HepG2 (cell line): ENCODE measurements around the gene ADH1C. TPM values are rescaled to one million over a fixed set of nuclear protein-coding genes. Genes with fewer than 3 reads are reported as not detected.

Experiments
- ATAC-seq: fragments of 200-7000 bp; cut with Tn5 transposase; 3 replicates; pipeline ENCODE4 v1.9.1; 2020; ENCODE audit warnings: mild to moderate bottlenecking, moderate library complexity
- BruUV-seq: library from RNA; stranded (reverse); fragments of 400-500 nt; replicated peaks from 2 replicates; lab custom pipeline; 2021; lab: Mats Ljungman, UMichigan
- CTCF ChIA-PET: fragments of 300-600 bp; formaldehyde crosslinking; extraction: SDS; loops from one replicate; lab custom pipeline; 2021; ENCODE audit warnings: low total read pairs, inconsistent platforms, low intra/inter-chr PET ratio; lab: Yijun Ruan, JAX
- POLR2A ChIA-PET: fragments of 350-600 bp; sonication (Branson Sonifier 250); formaldehyde crosslinking; loops from one replicate; lab custom pipeline; 2020; ENCODE audit warnings: antibody characterized with exemption, inconsistent platforms; lab: Yijun Ruan, JAX
- DNase-seq: peaks from one replicate; pipeline ENCODE4 v3.0.0-alpha.2; 2015; ENCODE audit warnings: low spot score
- FAIRE-seq: peaks from 3 replicates; lab custom pipeline; 2011; peaks lifted over from hg19 to GRCh38; lab: Jason Lieb, UNC
- H2AFZ ChIP-seq: one replicate; pipeline ENCODE4 v1.6.1; 2011; ENCODE audit warnings: low read length, inconsistent platforms
- H3K27ac ChIP-seq: fragments of 300-600 bp; 3 replicates; pipeline ENCODE4 v1.8.0; 2011; ENCODE audit warnings: mixed run types, mild to moderate bottlenecking, mixed read lengths, low read length, inconsistent platforms; ENCODE audit not compliant: insufficient read depth; ENCODE audit errors: extremely low read length
- H3K27me3 ChIP-seq, 2 experiments: fragments of 200-600 bp in 1 of 2; 2 replicates in 1 of 2; 3 replicates in 1 of 2; pipeline versions ENCODE4 v1.6.0 to v1.8.0; 2011; ENCODE audit warnings: low read length in 2 of 2, mild to moderate bottlenecking in 2 of 2, moderate library complexity in 2 of 2, inconsistent platforms in 1 of 2; ENCODE audit not compliant: insufficient read depth in 2 of 2, control insufficient read depth in 1 of 2
- H3K36me3 ChIP-seq, 2 experiments: fragments of 200-600 bp in 1 of 2; replicated peaks in 1 of 2; 2 replicates in 1 of 2; 3 replicates in 1 of 2; pipeline versions ENCODE4 v1.5.1 to v1.8.0; 2011; ENCODE audit warnings: low read length in 2 of 2, inconsistent platforms in 1 of 2; ENCODE audit not compliant: insufficient read depth in 2 of 2, control insufficient read depth in 1 of 2
- H3K4me1 ChIP-seq: 2 replicates; pipeline ENCODE4 v1.5.1; 2012; ENCODE audit warnings: low read length, inconsistent platforms; ENCODE audit not compliant: insufficient read depth
- H3K4me2 ChIP-seq: 2 replicates; pipeline ENCODE4 v1.6.0; 2011; ENCODE audit warnings: low read depth, low read length, inconsistent platforms
- H3K4me3 ChIP-seq, 3 experiments: fragments of 200-600 bp in 1 of 3; sonication (generic), shearing (Covaris generic) in 1 of 3; replicated peaks in 1 of 3; 2 replicates each; pipeline ENCODE4 v1.5.1; 2011 to 2016; ENCODE audit warnings: low read length in 3 of 3, inconsistent platforms in 2 of 3, low read depth in 2 of 3, mild to moderate bottlenecking in 2 of 3, control low read depth in 1 of 3, mixed read lengths in 1 of 3; ENCODE audit not compliant: insufficient read depth in 1 of 3
- H3K79me2 ChIP-seq: one replicate; pipeline ENCODE4 v1.6.1; 2011; ENCODE audit warnings: low read length, inconsistent platforms; ENCODE audit not compliant: insufficient read depth
- H3K9ac ChIP-seq: 2 replicates; pipeline ENCODE4 v1.6.0; 2011; ENCODE audit warnings: mild to moderate bottlenecking, low read depth, low read length, inconsistent platforms; ENCODE audit not compliant: insufficient read depth
- H3K9me3 ChIP-seq: 2 replicates; pipeline ENCODE4 v1.5.1; 2012; ENCODE audit warnings: mild to moderate bottlenecking, low read length
- H4K20me1 ChIP-seq: 2 replicates; pipeline ENCODE4 v1.6.0; 2011; ENCODE audit warnings: inconsistent platforms, mild to moderate bottlenecking, low read length, moderate library complexity; ENCODE audit not compliant: insufficient read depth
- ATAD3A ChIP-seq: sonication (generic); formaldehyde crosslinking; IDR thresholded peaks from 2 replicates; pipeline ENCODE4 v1.4.0; 2020; ENCODE audit warnings: missing genetic modification reagents
- GATAD2A ChIP-seq: IDR thresholded peaks from 2 replicates; pipeline ENCODE4 v1.6.1; 2016
- HDAC1 ChIP-seq: sonication (generic); formaldehyde crosslinking; IDR thresholded peaks from 2 replicates; pipeline ENCODE4 v1.5.1; 2020; ENCODE audit warnings: mild to moderate bottlenecking, missing genetic modification reagents
- KAT2B ChIP-seq: fragments of 150-350 bp; IDR thresholded peaks from 2 replicates; pipeline ENCODE4 v1.6.1; 2014; ENCODE audit warnings: low read depth, low read length, borderline replicate concordance
- ONECUT2 ChIP-seq: sonication (generic); formaldehyde crosslinking; IDR thresholded peaks from 2 replicates; pipeline ENCODE4 v1.4.0; 2020; ENCODE audit warnings: missing genetic modification reagents
- RBFOX2 ChIP-seq: fragments of 200-400 bp; formaldehyde crosslinking; IDR thresholded peaks from 2 replicates; pipeline ENCODE4 v1.6.1; 2017; ENCODE audit warnings: low read depth, mild to moderate bottlenecking, low read length
- RBM22 ChIP-seq: fragments of 200-400 bp; formaldehyde crosslinking; optimal IDR thresholded peaks from 2 replicates; pipeline ENCODE3; 2017; ENCODE audit warnings: mild to moderate bottlenecking, low read length, moderate library complexity
- ZFP36 ChIP-seq: fragments of 150-350 bp; IDR thresholded peaks from 2 replicates; pipeline ENCODE4 v1.6.1; 2018; ENCODE audit warnings: borderline replicate concordance, low read length, low read depth; ENCODE audit not compliant: partially characterized antibody
- ZMYM4 ChIP-seq: sonication (generic); formaldehyde crosslinking; IDR thresholded peaks from 2 replicates; pipeline ENCODE4 v1.8.1; 2023; ENCODE audit warnings: mild to moderate bottlenecking, missing genetic modification reagents
- ZNF224 ChIP-seq: sonication (generic); formaldehyde crosslinking; IDR thresholded peaks from 2 replicates; pipeline ENCODE4 v1.5.0; 2020; ENCODE audit warnings: mild to moderate bottlenecking, missing genetic modification reagents
- ZNF441 ChIP-seq: sonication (generic); formaldehyde crosslinking; IDR thresholded peaks from 2 replicates; pipeline ENCODE4 v1.7.0; 2021; ENCODE audit warnings: missing genetic modification reagents, borderline replicate concordance
- WGBS: methylation state at CpG from one replicate; pipeline ENCODE4 v1.1.6; 2017; ENCODE audit warnings: low lambda C conversion rate; 5-methylcytosine and 5-hydroxymethylcytosine counted together
- in situ Hi-C: cut with HindIII; loops from 2 replicates; pipeline ENCODE4 v1.10.0; 2017; ENCODE audit warnings: low pct_unique_long_range_greater_than_20kb; ENCODE audit not compliant: extremely low pct_ligation_motif_present
- intact Hi-C: fragments of 100-400 bp; cut with micrococcal nuclease; formaldehyde crosslinking; loops from one replicate; pipeline ENCODE4 v1.10.0; 2022; ENCODE audit not compliant: unreplicated experiment
- polyA plus RNA-seq, 8 experiments: library from polyadenylated mRNA; depleted of rRNA in 3 of 8; stranded (reverse) in 7 of 8; unstranded in 1 of 8; fragments of >200 nt; fragmentation: Illumina TruSeq in 4 of 8; extraction: Trizol in 4 of 8; gene quantifications; 2 replicates each; pipeline versions ENCODE4 v1.2.1 to v1.2.3, GENCODE V29; 2011 to 2016; ENCODE audit warnings: low read depth in 4 of 8, missing spikeins in 1 of 8, mixed read lengths in 1 of 8; ENCODE audit not compliant: insufficient read depth in 1 of 8
- total RNA-seq, 5 experiments: library from RNA; depleted of rRNA; stranded (reverse); fragments of >200 nt; fragmentation: Illumina TruSeq; extraction: Trizol; gene quantifications; 2 replicates each; pipeline ENCODE4 v1.2.3, GENCODE V29; 2016; ENCODE audit warnings: low read depth in 1 of 5

The ADH1C gene
- total and polyA plus RNA-seq, 2 of the 13 experiments (the other 11 are each of a cell fraction or from before 2014, with no cell fraction given) = not detected

DNA sequence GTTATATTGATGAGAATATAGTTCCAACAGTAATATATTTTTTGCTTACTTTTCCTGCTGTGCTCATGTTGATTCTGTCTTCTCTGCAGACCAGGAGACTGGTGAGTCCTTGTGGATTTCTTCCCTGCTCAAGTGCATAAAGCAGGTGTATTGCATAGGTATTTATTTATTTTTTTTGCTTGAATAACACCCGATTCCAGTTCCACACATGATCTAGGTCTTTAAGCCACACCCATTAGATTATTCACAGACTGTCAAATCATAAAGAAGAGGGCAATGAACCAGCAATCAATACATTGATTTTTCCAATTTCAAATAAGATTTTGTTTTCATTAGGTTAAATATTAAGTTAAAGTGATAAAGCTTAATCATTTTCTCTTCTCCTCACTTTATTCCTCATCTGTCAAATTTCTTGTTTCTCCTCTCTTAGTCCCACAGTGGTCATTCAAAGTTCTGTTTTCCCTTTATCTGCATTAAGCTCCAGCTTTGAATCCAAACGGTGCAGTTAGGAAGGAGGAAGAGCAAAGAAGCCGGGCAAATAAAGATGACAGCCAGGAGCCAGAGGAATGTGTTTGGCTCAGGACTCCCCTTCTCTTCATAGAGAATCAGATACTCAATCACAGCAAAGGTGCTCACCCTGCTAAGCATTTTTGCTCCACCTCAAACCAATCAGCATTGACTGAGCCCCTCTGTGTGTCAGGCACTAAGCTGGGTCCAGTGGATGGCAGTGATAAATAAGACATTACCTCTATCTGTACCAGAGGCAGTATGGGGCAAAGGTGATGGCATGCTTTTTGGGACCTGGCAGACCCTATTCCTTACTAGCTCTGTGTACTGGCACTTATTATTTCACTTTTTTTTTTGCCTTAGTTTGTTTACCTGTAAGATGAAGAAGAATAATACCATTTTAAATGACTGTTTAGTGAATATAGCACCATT, 61.4 kb downstream of the ADH1C start, which contains the start of gene ADH1A:
Gene ADH1A, minus strand, starts transcription at position 138 of the 939 bp plus-strand sequence. Its CDS starts 71 bp downstream, at position 67.
- Histone ChIP-seq H3K27ac (no peak within 1 kb of the TSS), H3K9ac (no peak within 1 kb of the TSS), H3K4me2 (no peak within 1 kb of the TSS), H3K27me3 (no peaks in the 10 kb centered on the region), H2AFZ (no peak within 1 kb of the TSS), H3K9me3 (peaks cover 6% of the 10 kb centered on the region; the same call in 1 of the 2 replicates), H3K4me3 (no peak within 1 kb of the TSS), H3K4me1 (peaks cover 14% of the 10 kb centered on the region; the same call in 1 of the 2 replicates)
- intact Hi-C loops = no loop called here
- ATAC-seq (peak; percentile 77), DNase-seq (no peak)
- no TSS peak for BruUV-seq
- WGBS = 2% methylated on average over 3 of the region's 3 CpGs
- in situ Hi-C loops = no loop called here
- ChIA-PET POLR2A (no interaction called here), CTCF (no interaction called here)
- TF ChIP-seq HDAC1 (CRISPR knock-in tag) = 0 out of 2 replicates have a peak, but pooled peaks have one; percentile 11
- no peak for TF ChIP-seq ZNF441 (CRISPR knock-in tag)
- TF ChIP-seq ATAD3A (CRISPR knock-in tag) = no peak
- no peak for TF ChIP-seq ZFP36
- TF ChIP-seq ZNF224 (CRISPR knock-in tag) = no peak
- TF ChIP-seq RBM22 = no peak
- peak; percentile 45; the same call in 1 of the 2 replicates for TF ChIP-seq GATAD2A
- no peak for TF ChIP-seq RBFOX2
- peak; percentile 97 for TF ChIP-seq KAT2B
- 0 out of 2 replicates have a peak, but pooled peaks have one; percentile 25 for TF ChIP-seq ZMYM4 (CRISPR knock-in tag)
- peak; percentile 88 for TF ChIP-seq ONECUT2 (CRISPR knock-in tag)
- TF ChIP-seq, all 625 proteins: peak for 5
- no peaks in the 10 kb centered on the region for H4K20me1 ChIP-seq
- H3K36me3 ChIP-seq = no peaks in the 10 kb centered on the region
- H3K79me2 ChIP-seq = no peaks in the 10 kb centered on the region
- FAIRE-seq = no peak

Other genes with a start within 250 kb of the ADH1C start
- gene ADH4, start 208.4 kb downstream of the ADH1C start, total RNA-seq (2016; rRNA removed; fragmentation: Illumina TruSeq; extraction: Trizol) = 31.1 and 50.3 TPM in 2 replicates
- 24.3 and 24.5 TPM in 2 replicates for gene ADH4, start 208.4 kb downstream of the ADH1C start, polyA plus RNA-seq (2011; rRNA removed)
- gene ADH6, start 133.5 kb downstream of the ADH1C start, total RNA-seq (2016; rRNA removed; fragmentation: Illumina TruSeq; extraction: Trizol) = 73.9 and 122 TPM in 2 replicates
- 37.9 and 39.8 TPM in 2 replicates for gene ADH6, start 133.5 kb downstream of the ADH1C start, polyA plus RNA-seq (2011; rRNA removed)
- 0.13 and 0.34 TPM in 2 replicates for gene ADH1A, start 61.8 kb downstream of the ADH1C start, total RNA-seq (2016; rRNA removed; fragmentation: Illumina TruSeq; extraction: Trizol)
- 0.12 TPM in 1 of 2 replicates, not detected in the other for gene ADH1A, start 61.8 kb downstream of the ADH1C start, polyA plus RNA-seq (2011; rRNA removed)
- 0.40 and 1.2 TPM in 2 replicates for gene ADH1B, start 31.3 kb downstream of the ADH1C start, total RNA-seq (2016; rRNA removed; fragmentation: Illumina TruSeq; extraction: Trizol)
- 0.05 TPM in 1 of 2 replicates, not detected in the other for gene ADH1B, start 31.3 kb downstream of the ADH1C start, polyA plus RNA-seq (2011; rRNA removed)
- gene ADH7, start 82.6 kb upstream of the ADH1C start, total RNA-seq (2016; rRNA removed; fragmentation: Illumina TruSeq; extraction: Trizol) = not detected in 2 replicates
- not detected in 2 replicates for gene ADH7, start 82.6 kb upstream of the ADH1C start, polyA plus RNA-seq (2011; rRNA removed)
- not detected in 2 replicates for gene C4orf17, start 158.3 kb upstream of the ADH1C start, total RNA-seq (2016; rRNA removed; fragmentation: Illumina TruSeq; extraction: Trizol)
- not detected in 2 replicates for gene C4orf17, start 158.3 kb upstream of the ADH1C start, polyA plus RNA-seq (2011; rRNA removed)
- 12.6 and 18.8 TPM in 2 replicates for gene TRMT10A, start 211.3 kb upstream of the ADH1C start, total RNA-seq (2016; rRNA removed; fragmentation: Illumina TruSeq; extraction: Trizol)
- 2.1 and 3.9 TPM in 2 replicates for gene TRMT10A, start 211.3 kb upstream of the ADH1C start, polyA plus RNA-seq (2011; rRNA removed)
- gene MTTP, start 222.1 kb upstream of the ADH1C start, total RNA-seq (2016; rRNA removed; fragmentation: Illumina TruSeq; extraction: Trizol) = 58.4 and 102 TPM in 2 replicates
- gene MTTP, start 222.1 kb upstream of the ADH1C start, polyA plus RNA-seq (2011; rRNA removed) = 78.2 and 84.7 TPM in 2 replicates